Adipocyte (in vitro differentiated cells): ENCODE results near the gene SH2D7.

ENCODE experiments used
- DNase-seq: peaks from one replicate; pipeline ENCODE4 v3.0.0-alpha.2; 2015; ENCODE audit warnings: low read depth
- H3K27me3 ChIP-seq: replicated peaks from 2 replicates; pipeline ENCODE4 v1.7.0; 2013; ENCODE audit warnings: mild to moderate bottlenecking, low read length, moderate library complexity; ENCODE audit not compliant: control insufficient read depth, insufficient read depth
- H3K36me3 ChIP-seq: 2 replicates; pipeline ENCODE4 v1.7.0; 2013; ENCODE audit warnings: low read length, mild to moderate bottlenecking, moderate library complexity; ENCODE audit not compliant: control insufficient read depth, insufficient read depth, severe bottlenecking
- H3K4me1 ChIP-seq: 2 replicates; pipeline ENCODE4 v1.7.0; 2013; ENCODE audit warnings: mild to moderate bottlenecking, low read length, moderate library complexity; ENCODE audit not compliant: control insufficient read depth, insufficient read depth
- H3K4me3 ChIP-seq: 2 replicates; pipeline ENCODE4 v1.7.0; 2013; ENCODE audit warnings: mild to moderate bottlenecking, low read length, moderate library complexity
- H3K9ac ChIP-seq: 2 replicates; pipeline ENCODE4 v1.7.0; 2013; ENCODE audit warnings: mild to moderate bottlenecking, low read length, moderate library complexity
- H3K9me3 ChIP-seq: 2 replicates; pipeline ENCODE4 v1.7.0; 2013; ENCODE audit warnings: mild to moderate bottlenecking, low read length, moderate library complexity; ENCODE audit not compliant: control insufficient read depth

SH2D7 gene

GRCh38 chr15:78063217-78063616, 29.1 kb upstream of the SH2D7 start:
- Histone ChIP-seq H3K27me3 (no peaks in the 10 kb centered on the region), H3K4me1 (peaks cover 79% of the 10 kb centered on the region)

DNA sequence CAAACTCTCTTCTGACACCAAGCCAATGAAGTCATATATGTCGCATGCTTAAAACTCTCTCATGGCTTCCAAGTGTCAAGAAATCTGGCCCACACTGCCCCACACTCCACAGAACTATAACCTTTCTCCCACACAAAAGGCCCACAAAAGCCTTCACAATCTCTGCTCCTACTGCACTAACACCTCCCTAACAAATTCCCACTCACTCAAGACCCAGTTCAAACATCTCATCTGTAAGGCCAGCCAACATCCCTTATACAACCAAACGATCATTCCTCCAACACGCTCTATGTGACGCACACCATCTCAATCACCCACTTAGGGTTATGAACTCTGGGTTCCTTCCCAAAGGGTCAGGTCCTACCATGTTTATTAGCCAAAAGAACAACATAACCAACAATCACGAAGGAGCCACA, 28.4 kb upstream of the SH2D7 start:
- Histone ChIP-seq H3K9me3 (no peaks in the 10 kb centered on the region), H3K27me3 (no peaks in the 10 kb centered on the region), H3K4me3 (peak overlapping the region; percentile 60), H3K9ac (peak overlapping the region; percentile 81), H3K4me1 (peaks cover 79% of the 10 kb centered on the region), H3K36me3 (no peaks in the 10 kb centered on the region)
- no peak for DNase-seq

More at GRCh38 chr15:78063217-78063616, 29.1 kb upstream of the SH2D7 start:
- DNase-seq, result no peak
- Histone ChIP-seq H3K9me3 (no peaks in the 10 kb centered on the region), H3K4me3 (peak overlapping the region; percentile 60), H3K36me3 (no peaks in the 10 kb centered on the region), H3K9ac (peak overlapping the region; percentile 81)

DNA sequence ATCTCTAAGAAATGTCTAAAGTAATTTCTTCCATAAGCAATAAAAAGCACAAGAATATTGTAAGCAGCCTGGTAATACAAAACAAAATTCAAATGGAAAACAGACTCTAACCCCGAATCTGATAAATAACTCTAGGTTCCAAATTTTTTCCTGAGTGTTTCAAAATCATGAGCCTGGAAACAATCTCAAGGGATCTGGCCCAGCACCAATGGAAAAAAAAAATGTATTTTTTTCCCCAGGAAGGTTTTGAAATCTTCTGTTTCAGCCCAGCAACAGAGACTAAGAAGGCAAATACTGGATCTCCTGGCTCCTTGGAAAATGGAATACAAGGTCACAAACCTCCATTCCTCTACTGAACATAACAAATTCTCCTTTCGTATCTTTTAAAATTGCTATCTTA, 27.8 kb upstream of the SH2D7 start:
- peak overlapping the region; percentile 90 for H3K9ac ChIP-seq
- H3K36me3 ChIP-seq, result no peaks in the 10 kb centered on the region
- no peaks in the 10 kb centered on the region for H3K27me3 ChIP-seq
- H3K4me3 ChIP-seq, result peak overlapping the region; percentile 69
- no peaks in the 10 kb centered on the region for H3K9me3 ChIP-seq
- H3K4me1 ChIP-seq, result peaks cover 80% of the 10 kb centered on the region
- DNase-seq, result peak; percentile 91

DNA sequence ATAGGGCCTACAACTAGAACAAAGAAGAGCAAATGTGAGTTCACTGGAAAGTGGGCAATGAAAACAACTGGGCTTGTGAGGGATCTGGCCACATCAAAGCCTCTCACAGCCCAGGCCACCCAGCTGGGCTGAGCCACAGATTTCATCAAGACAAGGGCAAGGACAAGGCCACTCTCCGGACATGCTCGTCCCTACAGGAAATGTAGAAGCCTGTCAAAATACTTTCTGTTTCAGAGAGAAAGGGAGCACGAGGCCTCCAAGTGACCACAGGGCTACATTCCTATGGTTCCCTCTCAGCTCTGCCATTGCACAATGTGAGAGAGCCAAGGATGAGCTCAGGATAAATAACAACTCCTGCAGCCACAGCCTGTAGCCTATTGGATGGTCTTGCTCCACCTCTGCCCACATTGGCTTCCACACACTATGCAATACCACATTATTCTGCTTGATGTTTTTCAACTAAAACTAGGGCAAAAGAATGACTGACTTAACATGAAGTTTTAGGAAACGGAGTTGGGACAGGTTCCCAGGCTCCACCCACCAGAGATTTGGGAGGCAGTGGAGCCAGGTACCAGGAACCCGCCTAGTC, 27.0 kb upstream of the SH2D7 start:
- DNase-seq, result peak; percentile 98

DNA sequence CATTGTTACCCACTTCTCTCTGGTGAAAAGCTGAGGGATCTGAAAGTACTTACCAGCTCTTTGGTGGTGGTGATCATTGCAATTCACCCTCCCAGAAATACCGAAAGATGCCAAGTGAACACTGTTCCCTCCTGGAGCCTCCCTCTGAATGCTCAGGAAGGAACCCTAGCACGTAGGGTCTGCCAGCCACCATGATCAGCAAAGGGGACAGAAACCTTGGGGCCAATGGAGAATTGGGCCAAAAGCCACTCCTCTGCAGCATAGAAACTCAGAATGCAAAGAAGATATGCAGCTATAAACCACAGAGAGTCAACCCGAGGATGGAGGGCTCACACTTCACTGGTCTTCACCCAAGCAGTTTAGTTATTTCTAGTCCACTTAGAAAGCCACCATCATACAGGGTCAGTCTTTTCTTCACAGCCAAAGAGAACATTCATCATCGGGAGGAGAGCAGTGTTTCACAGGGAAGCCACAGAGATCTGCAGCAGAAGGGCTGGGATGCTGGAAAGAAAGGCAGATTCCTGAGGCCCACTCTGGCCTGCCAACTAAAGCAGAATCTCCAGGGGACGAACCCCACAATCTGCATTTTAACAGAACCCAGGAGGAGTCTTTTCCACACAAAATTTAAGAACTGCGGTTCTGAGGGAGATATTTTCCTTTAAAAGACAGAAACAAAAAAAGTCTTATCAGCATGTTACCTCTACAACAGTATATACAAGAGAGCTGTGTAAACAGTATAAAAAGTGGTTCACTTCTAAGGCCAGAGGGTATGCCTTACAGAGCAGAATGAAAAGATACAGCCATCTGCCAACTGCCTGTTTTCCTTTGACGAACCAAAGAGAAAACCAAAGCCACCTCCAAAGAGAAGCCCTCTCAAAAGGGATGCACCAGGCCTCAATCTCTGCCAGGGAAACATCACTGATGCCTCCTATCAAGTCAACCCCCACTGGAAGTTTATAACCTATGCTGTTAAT, 26.1 kb upstream of the SH2D7 start:
- peak overlapping the region; percentile 57 for H3K4me3 ChIP-seq
- H3K4me1 ChIP-seq, result peaks cover 90% of the 10 kb centered on the region
- no peaks in the 10 kb centered on the region for H3K36me3 ChIP-seq
- no peaks in the 10 kb centered on the region for H3K9me3 ChIP-seq
- DNase-seq, result no peak
- no peaks in the 10 kb centered on the region for H3K27me3 ChIP-seq
- H3K9ac ChIP-seq, result peak overlapping the region; percentile 69

More for the DNA sequence above, 27.0 kb upstream of the SH2D7 start:
- Histone ChIP-seq H3K9ac (peak overlapping the region; percentile 90), H3K4me1 (peaks cover 84% of the 10 kb centered on the region), H3K9me3 (no peaks in the 10 kb centered on the region), H3K36me3 (no peaks in the 10 kb centered on the region), H3K27me3 (no peaks in the 10 kb centered on the region), H3K4me3 (peak overlapping the region; percentile 69)

- Histone ChIP-seq H3K9ac (peak overlapping the region; percentile 35), H3K4me1 (peaks cover 92% of the 10 kb centered on the region), H3K9me3 (no peaks in the 10 kb centered on the region), H3K36me3 (no peaks in the 10 kb centered on the region), H3K4me3 (no peak overlapping the region), H3K27me3 (no peaks in the 10 kb centered on the region)
- DNase-seq, result peak; percentile 65
These were observed 24.8 kb upstream of the SH2D7 start for GRCh38 chr15:78067328-78068228.

DNA sequence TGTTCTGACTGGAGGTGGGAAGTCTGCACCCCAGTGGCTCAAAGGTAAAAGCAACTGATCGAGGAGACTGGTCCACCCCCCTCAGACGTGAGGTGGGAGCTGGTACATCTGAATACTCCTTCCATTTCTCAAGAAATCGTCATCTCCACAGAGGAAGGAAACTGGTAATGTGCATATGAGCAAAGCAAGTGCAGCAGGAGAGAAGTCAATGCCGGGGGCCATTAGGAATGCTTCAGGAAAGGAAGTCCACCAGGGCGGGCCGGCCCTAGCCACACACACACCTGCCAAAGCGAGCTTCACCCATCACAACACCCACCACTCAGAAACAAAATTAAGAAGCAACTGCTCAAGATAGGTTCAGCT, 23.3 kb upstream of the SH2D7 start:
- no peaks in the 10 kb centered on the region for H3K27me3 ChIP-seq
- no peaks in the 10 kb centered on the region for H3K36me3 ChIP-seq
- DNase-seq, result no peak
- peaks cover 87% of the 10 kb centered on the region for H3K4me1 ChIP-seq
- H3K9me3 ChIP-seq, result no peaks in the 10 kb centered on the region
- H3K9ac ChIP-seq, result peak overlapping the region; percentile 35
- H3K4me3 ChIP-seq, result peak overlapping the region; percentile 40

DNA sequence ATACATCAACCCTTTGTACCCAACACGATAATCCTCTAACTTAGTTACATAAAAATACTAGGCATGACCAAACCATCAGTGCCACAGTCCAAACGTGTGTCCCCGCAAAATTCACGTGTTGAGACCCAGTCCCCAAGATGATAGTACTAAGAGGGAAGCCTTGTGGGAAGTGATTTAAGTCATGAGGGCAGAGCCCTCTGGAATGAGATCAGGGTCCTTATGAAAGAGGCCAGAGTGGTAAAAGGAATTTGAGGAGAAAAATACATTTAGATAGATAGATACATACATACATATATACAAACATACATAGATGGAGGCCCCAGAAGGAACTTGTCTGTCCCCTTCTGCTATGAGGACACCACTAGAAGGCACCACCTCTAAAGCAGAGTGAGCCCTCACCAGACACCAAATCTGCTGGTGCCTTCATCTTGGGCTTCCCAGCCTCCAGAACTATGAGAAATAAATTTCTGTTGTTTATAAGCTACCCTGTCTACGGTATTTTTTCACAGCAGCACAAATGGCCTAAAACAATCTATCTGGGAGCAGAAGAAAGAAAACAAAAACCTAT, 22.8 kb upstream of the SH2D7 start:
- no peak for DNase-seq
- Histone ChIP-seq H3K4me1 (peaks cover 86% of the 10 kb centered on the region), H3K9ac (no peak overlapping the region), H3K9me3 (no peaks in the 10 kb centered on the region), H3K36me3 (no peaks in the 10 kb centered on the region), H3K27me3 (no peaks in the 10 kb centered on the region), H3K4me3 (no peak overlapping the region)

- Histone ChIP-seq H3K4me1 (peaks cover 86% of the 10 kb centered on the region), H3K27me3 (no peaks in the 10 kb centered on the region), H3K4me3 (no peak overlapping the region), H3K36me3 (no peaks in the 10 kb centered on the region), H3K9ac (no peak overlapping the region), H3K9me3 (no peaks in the 10 kb centered on the region)
- DNase-seq, result no peak
These were observed 22.2 kb upstream of the SH2D7 start for GRCh38 chr15:78070049-78070700.

DNA sequence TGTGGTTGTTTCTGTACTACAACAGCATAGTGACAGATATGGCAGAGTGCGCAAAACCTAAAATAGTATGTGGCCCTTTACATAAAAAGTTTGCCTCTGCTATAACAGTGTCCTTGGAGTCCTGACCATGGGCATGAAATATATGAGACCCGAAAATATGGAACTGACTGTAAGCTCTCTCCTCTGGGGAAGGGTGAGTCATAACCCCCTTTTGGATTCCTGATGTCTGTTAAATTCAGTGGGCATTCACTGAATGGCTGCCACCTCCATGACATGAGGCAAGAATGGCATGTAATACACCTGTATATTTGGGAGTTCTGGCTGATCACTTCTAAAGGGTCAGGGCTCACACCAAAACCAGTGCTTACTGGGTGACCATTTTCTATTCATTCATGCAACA, 21.0 kb upstream of the SH2D7 start:
- Histone ChIP-seq H3K4me3 (peak overlapping the region; percentile 44), H3K4me1 (peaks cover 88% of the 10 kb centered on the region), H3K36me3 (no peaks in the 10 kb centered on the region), H3K9me3 (no peaks in the 10 kb centered on the region), H3K27me3 (no peaks in the 10 kb centered on the region), H3K9ac (no peak overlapping the region)
- no peak for DNase-seq
